Stimulated activated CD4-positive, alpha-beta T cell treated with anti-CD3 and anti-CD28 coated beads, Interleukin-4, amount 100 ng/mL, for 48 hours (primary cell): ENCODE data around the gene HSPB9.
"Not testable (repeated sequence)": the region's sequence is repeated elsewhere in the genome, so short reads cannot be mapped to it uniquely, and the experiment has no call there.

Source experiments
- DNase-seq, 2 donors: peaks; one replicate each; pipeline ENCODE4 v3.0.0-alpha.2; 2020; ENCODE audit warnings: low read depth in 2 of 2

Gene HSPB9

DNA sequence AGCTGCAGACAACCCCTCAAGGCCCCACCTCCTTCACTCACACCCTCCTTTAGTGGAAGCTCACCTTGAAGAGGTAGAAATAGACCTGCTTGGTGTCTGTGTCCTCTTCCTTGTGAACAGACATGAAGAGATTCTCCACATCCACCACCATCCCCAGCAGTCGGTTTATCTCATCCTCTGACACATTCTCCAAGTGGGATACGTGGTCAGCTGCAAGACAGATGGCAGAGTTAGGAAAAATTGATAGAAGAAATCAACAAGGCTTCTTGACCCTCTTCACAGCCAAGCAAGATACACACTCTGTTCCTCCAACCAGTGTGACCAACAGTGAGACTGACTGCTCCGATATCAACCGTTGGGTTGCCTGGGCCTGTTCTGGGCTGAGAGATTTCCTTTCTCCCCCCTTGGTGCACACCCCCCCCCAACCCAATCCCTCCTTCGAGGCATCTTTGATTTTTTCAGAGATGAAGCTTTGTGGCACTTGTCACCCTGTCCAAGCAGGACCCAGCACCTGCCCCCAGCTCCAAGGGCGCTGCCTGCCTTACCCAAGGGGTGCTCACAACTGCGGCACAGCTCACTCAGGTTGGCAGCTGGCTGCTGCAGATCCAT lies 2.3 kb upstream of the HSPB9 start:
- no peak for DNase-seq

DNA sequence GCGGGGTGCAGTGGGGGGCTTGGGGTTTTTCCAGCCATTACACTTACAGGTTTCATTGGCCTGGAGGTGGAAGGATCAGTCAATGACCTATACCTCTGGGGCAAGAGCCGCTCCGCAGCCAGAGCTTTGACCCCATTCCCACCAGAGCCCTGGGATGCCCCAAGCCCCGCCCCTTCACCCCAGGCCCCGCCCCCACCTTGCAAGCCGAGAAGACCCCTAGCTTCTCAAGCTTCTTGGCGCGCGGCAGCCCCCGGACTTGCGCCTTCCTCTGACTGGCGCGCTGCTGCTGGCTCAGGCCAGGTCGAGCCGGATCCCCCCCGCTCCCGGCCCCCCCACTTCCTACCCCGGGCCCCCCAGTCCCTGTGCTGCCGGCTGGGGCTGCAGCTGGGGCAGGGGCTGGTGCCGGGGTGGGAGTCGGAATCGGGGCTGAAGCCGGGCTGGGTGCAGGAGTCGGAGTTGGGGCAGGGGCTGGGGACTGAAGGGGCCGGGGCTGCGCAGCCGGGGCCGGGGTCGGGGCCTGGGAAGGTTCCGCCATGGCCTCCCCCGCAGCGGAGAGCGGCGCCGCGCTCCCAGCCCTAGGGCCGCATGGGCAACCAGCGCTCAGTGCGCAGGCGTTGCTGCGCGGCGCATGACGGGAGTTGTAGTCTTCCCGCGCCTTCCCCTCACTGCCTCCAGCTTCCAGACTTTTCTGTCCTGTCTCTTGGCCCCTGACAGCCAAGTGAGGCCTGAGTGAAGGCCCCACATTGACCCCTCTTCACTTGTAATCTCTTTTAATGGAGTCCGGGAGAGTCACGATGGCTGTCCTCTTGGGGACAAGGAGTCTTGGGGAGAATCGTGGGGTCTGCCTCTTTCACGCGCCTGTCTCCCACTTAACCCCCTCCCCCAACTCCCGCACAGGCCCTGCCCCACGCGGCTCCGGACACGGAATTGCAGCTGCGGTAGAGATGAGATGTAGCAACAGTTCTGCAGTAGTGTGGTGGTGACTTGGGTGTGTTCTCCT lies 1.5 kb upstream of the HSPB9 start, which contains the start of gene KAT2A:
TSS of gene KAT2A (minus strand) at position 598 of the 1,000 bp plus-strand sequence. CDS start at position 535, 63 bp downstream.
- peak; percentile 74 to 75 for DNase-seq

DNA sequence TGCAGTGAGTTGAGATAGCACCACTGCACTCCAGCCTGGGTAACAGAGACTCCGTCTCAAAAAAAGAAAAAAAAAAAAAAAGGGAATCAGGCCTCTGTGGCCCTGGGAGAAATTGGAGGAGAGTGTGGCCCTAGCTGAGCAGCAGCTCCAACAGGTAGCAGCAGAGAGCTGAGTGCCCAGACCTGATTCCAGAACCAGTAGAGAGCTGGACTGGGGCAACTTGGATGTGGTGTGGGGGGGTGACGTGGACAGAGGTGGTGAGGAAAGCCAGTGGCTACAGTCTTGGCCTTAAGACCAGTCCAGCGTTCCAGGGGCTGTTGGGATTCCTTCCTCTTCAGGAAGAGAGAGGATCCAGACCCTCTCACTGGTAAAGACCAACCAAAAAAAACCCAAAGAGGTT lies 1.7 kb downstream of the HSPB9 start:
- DNase-seq: no peak

DNA sequence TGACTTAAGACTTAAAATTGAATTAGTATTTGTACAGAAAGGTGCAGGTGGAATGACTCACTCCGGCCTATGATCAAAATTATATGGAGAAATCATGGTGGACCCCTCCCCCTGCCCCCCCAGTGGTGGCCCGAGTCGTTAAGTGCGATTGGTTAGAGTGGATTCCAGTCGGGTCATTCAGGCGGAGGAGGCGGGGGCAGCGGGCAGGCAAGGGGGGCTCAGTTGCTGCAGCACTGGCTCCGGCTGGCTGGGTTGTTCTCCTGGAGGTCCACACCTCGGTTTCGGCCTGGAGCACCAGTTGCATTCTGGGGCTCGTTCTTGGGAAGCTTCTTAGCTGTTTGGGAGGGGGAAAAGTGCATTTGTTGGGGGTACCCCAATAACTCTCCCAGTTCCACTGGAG lies 3.0 kb downstream of the HSPB9 start:
- DNase-seq: no peak

DNA sequence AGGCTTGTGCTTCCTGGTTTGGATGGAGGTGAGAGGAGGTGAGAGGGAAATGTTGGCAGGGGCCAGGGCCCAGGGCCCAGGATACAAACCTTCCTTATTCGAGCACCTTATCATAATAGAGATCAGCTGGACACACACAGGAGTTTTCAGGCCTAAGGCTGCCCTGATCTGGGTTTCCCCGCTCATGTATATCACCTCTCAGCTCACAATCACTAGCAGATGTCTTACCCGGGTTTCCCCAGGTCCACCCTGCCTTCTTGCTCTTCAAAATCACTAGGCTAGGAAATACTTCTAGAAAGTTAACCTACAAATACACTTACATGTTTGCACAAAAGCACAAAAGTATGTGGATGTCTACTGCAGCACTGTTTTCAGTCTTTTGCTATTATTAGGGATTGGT lies 4.2 kb downstream of the HSPB9 start:
- no peak for DNase-seq

DNA sequence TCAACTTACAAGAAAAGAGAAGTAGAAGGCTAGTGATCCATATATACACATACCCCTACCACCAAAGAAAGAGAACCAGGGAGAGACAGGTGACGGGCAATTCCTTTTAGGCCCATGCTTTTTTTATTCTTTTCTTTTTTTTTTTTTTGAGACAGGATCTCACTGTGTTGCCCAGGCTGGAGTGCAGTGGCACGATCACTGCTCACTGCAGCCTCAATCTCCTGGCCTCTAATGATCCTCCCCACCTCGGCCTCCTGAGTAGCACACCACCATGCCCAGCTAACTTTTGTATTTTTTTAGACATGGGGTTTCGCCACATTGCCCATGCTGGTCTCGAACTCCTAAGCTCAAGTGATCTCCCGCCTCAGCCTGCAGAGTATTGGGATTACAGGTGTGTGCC lies 4.8 kb downstream of the HSPB9 start:
- DNase-seq: no peak

DNA sequence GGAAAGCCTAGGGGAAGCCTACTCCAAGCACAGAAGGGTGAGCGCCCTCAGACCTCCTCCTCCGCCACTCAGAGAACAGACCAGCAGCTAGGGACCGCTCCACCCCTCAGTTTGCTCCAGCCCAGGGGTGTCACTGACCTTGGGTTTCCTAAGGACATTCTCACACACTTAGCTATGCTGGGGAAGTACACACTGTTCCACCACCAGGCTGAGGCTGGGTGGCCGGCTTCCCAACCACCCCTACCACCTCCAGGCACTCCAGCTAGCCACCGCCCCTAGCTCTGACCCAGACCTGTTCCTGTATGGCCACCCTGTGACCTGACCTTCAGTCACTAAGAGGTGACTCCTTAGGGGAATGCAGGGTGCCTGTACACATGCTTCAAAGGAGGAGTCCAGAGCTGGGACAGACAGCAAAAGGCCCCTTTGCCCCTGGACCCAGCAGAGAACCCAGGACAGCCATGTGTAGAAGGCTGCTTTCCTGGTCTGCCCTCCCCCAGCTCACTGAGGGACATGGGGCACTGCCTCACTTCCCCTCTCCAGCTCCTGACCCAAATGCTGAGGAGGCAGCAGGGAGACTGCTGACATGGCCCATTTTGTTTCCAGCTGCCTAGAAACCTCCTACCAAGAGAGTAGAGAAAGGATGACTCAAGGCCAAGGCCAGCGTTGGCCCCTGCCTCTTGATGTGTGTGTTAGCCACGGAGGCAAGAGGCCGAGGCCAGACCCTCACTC lies 6.7 kb downstream of the HSPB9 start:
- DNase-seq: no peak

DNA sequence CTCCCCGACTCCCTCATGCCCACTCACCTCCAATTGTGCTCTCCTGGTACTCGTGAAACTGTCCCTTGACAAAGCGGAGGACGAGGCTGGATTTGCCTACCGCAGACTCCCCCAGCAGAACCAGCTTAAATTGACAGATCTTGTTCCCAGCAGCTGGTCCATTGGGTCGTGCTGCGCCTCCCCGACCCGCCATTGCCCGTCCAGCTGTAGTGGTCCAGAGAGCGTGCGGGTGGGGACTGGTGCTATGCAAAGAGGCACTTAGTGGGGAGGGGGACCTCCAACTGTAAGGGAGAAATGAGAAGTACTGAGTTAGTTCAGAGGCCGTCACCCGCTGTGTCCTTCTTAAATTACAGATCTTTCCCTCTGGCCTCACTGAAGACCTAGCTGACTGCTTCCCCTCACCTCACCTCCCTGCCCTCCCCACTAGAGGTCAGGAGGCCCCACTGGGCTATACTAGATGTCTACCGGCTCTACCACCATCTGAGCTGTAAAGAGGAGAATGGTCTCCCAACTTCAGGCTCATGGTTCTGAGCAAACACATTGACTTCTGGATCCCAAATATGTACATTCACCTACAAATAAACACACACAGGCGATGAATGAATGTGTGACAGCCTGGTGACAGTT lies 7.8 kb downstream of the HSPB9 start:
- no peak for DNase-seq

DNA sequence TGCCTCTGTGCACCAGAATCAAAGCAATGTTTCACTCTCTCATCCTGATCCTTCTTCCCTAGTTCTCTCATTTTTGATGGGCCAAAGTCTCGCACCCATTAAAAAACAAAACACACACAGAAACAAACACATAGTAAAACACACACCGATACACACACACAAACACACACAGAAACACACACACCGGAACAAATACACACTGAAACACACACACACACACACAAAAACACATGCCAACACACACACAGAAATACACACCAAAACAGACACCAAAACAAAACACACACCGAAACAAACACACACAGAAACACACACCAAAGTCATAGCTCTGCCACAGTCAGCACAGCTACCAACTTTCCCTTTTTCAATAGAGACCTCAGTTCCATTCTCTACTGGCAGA lies 8.6 kb downstream of the HSPB9 start:
- no peak for DNase-seq

DNA sequence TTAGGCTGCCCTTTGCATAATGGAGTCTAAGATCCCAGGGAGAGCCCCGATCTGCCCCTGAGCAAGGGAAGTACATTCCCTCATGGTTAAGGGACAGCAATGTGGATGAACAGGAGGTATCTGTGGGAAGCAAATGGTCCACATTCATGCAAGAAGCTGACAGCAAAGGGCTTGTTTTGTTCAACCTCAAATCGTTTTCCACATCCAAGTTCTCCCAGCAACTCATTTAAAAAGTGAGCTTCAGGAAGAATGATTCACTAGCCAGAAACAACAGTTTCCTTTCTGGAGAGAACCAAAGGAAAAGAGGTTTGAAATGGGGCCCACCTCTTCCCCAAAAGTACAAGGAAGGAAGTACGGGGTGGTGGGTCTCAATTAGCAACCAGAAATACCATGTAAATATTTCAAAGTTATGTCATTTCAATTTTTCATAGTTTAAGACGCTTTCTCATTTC lies 9.4 kb downstream of the HSPB9 start:
- DNase-seq: no peak

DNA sequence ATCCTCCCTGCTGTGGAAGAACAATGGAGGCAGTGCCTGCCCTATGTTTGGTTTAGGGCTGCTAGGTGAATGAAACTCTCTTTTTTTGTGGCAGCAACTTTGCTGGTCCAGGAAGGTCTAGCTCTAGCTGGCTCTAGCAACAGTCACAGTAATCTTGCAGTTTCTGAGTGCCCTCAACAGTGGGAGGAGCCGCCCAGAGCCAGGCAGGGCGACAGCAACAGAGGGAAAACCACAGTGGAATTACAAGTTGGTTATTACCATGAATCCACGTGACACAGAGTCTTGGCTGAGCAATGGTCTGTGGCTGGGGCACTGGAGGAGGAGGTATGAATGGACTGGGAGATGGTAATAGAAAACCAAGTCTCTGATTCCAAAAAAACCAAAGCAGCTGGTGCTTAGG lies 10.3 kb downstream of the HSPB9 start:
- peak in 1 of 2 donors; percentile 50 for DNase-seq

DNA sequence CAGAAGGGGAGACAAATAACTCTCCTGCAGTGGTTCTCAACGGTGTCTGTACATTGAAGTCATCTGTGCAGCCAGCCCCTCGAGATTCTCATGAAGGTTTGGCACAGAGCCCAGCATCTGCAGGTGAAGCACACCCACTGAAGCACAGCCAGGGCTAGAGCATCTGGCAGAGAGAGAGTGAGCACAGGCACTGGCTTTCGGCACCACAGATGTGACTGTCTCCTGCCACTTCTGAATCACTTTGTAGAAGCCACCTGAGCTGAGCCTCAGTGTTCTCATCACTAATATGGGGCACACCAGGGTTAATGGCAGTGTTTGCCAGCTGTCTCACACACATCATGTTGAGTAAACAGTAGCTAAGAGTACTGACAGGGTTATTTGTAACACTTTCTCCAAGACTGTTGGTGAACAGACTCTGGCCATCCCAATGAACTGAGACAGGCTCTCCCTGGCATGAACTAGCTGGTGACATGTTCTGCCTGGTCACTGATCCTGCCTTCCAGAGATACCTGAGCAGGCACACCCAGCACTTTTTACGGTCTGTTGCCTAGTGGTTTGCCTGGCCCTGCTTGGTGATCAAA lies 10.9 kb downstream of the HSPB9 start:
- DNase-seq: no peak

DNA sequence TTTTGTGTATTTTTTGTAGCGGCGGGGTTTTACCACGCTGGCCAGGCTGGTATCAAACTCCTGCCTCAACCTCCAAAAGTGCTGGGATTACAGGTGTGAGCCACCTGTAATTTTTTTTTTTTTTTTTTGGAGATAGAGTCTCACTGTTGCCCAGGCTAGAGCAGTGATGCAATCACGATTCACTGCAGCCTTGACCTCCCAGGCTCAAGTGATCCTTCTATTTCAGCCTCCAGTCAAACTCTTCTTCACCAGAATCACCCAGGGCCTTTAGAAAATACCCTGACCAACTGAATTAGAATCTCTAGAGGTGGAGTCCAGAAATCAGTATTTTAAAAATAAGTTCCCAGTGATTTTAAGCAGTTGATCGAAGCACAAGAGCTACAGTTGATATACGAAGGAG lies 12.5 kb downstream of the HSPB9 start:
- no peak for DNase-seq

DNA sequence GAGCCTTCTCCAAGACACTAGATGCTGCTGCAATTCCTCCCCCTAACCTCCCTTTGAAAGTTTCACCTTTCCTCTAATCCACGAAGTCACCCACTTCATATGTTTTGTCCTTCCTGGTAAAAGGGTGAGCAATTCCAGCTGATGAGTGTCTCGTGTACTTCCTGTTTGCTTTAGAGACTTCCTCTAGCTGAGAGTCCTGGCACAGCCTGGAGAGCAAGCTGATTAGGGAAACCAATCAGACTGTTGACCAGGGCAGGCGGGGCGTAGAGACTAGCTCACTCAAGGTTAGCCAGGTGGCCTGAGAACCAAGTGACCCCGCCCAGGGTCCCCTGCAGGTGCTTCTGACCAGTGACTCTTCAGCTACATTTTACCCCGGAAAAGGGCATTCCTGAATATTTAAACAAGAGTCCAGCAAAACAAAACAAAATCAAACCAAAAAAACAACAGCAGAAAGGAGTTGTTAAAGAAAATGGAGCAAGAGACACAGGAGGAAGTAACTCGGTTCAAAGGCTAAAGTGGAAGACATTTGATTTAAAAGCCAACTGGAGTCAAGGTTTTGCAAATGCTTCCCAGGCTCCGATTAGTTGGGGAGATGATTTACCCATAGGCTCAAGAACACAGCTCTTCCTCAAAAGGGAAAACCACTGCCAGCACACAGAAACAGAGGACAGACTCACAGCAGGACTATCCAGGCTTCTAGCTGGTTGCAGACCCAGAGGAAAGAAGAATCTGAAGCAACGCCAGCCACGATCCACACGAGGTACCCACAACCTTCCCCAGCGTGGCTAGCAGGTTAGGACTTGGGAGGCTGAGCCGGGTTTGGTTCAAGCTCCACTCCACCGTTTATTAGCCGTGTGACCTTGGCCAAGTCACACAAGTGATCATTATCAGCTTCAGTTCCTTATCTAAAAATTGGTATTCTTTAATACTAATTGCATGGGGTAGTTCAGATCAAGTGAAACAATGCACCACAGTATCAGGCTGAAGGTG lies 13.4 kb downstream of the HSPB9 start:
- no peak for DNase-seq

DNA sequence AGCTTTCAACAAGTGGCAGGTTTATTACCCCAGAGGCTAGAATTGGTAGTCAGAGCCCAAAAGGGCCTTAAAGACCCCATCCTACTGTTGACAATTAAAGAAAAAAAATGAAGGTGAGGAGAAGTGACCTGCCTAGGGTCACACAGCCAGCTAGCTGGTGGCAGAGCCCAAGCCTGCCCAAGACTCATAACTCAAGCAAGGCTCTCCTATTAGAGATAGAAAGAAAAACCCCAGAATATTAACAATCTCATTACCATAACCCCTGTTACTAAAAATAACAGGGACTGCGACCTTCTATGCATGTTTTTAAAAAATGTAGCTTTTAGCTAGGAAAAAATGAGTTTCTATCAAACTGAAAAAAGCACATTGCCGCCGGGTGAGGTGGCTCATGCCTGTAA lies 14.0 kb downstream of the HSPB9 start:
- DNase-seq: no peak

DNA sequence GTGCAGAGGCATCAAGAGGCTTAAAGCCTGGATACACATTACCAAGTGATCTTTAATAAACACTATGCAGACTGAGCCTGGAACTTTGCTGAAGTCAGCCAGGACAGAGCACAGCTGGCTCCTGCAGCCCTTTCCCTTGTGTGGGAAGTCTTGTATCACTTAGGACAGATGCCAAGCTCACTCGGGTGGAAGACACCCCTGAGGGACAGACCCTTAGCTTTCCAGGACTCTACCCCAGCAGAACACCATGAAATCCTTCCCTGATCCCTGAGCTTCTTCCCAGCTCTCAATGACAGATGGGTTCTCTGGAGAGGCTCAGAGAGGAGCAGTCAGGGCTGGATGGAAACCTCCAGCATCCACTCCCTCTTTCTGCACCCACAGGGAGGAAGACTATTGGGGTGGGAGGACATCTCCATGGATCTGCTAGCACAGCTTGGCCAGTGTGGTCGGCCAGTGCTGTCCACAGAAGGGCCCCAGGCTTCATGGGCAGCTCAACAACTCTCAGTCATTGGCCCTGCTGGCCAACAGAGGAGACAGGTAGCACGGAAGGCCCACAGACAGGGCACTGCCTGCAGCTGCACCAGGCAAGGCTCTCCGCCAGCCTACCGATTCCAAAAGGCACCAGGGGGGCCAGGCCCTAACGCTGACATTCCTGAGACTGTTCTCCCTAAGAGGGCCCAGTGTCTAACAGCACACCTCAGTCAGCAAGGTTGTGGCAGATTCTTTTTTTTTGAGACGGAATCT lies 16.3 kb downstream of the HSPB9 start:
- DNase-seq: no peak

DNA sequence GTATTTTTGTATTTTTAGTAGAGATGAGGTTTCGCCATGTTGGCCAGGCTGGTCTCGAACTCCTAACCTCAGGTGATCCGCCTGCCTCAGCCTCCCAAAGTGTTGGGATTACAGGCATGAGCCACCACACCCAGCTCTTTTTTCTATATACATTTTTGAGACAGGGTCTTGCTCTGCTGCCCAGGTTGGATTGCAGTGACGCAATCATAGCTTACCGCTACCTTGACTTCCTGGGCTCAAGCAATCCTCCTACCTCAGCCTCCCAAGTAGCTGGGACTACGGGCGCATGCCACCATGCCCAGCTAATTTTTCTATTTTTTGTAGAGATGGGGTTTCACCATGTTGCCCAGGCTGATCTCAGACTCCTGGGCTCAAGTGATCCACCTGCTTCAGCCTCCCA lies 18.1 kb downstream of the HSPB9 start:
- not testable (repeated sequence) for DNase-seq

DNA sequence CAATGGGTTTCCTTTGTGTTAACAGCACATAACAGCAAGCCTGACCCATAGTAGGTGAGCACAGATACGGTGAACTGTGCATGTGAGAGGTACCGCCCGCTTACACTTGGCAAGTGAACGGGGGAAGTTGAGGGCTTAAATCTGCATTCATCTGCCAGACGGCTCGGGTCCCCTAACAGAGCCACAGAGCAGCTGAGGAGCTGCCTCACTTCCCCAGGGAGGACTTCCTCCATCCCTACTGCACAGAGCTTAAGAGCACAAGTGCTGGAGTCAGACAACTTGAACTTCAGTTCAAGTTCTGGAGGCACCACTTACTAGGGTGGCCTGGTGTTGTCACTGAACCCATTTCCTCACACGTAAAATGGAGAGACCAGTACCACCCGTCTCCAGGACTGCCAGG lies 18.8 kb downstream of the HSPB9 start:
- DNase-seq: no peak

DNA sequence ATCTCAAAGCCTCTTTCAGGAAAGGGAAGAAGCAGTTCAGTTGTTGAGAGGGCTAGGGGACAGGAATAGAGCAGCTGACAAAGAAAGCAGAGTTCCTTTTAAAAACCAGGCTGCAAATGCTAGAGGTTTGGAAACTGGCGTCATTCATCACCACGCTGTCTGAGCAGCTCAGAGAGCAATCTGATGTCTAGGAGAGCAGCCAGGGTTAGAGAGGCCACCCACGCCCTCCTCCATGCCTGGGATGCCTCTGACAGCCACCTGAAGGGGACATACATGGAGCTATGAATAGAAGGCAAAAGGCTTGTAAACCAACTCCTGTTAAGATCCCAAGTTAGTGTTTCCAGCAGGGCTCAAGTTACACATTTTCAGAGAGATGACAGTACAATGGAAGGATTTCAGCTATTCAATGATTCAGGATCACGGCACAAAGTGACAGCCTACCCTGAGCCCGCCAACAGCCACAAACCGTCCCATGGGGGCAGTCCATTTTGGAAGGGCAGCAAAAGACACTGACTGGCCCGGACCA lies 19.8 kb downstream of the HSPB9 start:
- DNase-seq: no peak
